Panc1 (cell line): ENCODE results near the gene ARHGEF28. TPM values are rescaled to one million over a fixed set of nuclear protein-coding genes. Genes with fewer than 3 reads are reported as not detected.

Experiments used
- ATAC-seq: fragments of 200-7000 bp; cut with Tn5 transposase; 2 replicates; pipeline ENCODE4 v1.9.1; 2020; ENCODE audit warnings: mild to moderate bottlenecking, moderate library complexity
- BruUV-seq: library from RNA; stranded (reverse); fragments of 400-500 nt; replicated peaks from 2 replicates; lab custom pipeline; 2021; lab: Mats Ljungman, UMichigan
- CTCF ChIA-PET: fragments of 300-600 bp; sonication (Branson Sonifier 250); formaldehyde crosslinking; loops from one replicate; lab custom pipeline; 2022; ENCODE audit warnings: antibody characterized with exemption; lab: Charles Lee
- POLR2A ChIA-PET: fragments of 300-600 bp; sonication (Branson Sonifier 250); formaldehyde crosslinking; loops from one replicate; lab custom pipeline; 2022; ENCODE audit warnings: antibody characterized with exemption; lab: Charles Lee
- DNase-seq: peaks from one replicate; pipeline ENCODE4 v3.0.0-alpha.2; 2010; ENCODE audit warnings: low read depth, low spot score
- H3K27ac ChIP-seq: 2 replicates; pipeline ENCODE4 v1.5.1; 2011; ENCODE audit warnings: mild to moderate bottlenecking, low read length, inconsistent platforms
- H3K27me3 ChIP-seq: fragments of 200-500 bp; sonication (Bioruptor generic); 2 replicates; pipeline ENCODE4 v1.6.0; 2014; ENCODE audit warnings: low read length, inconsistent platforms; ENCODE audit not compliant: control insufficient read depth, insufficient read depth
- H3K36me3 ChIP-seq: fragments of 200-500 bp; sonication (Bioruptor generic); 2 replicates; pipeline ENCODE4 v1.5.1; 2014; ENCODE audit warnings: inconsistent platforms, mild to moderate bottlenecking, low read length, moderate library complexity; ENCODE audit not compliant: control insufficient read depth, insufficient read depth
- H3K4me1 ChIP-seq: 2 replicates; pipeline ENCODE4 v1.5.1; 2011; ENCODE audit warnings: inconsistent platforms, mild to moderate bottlenecking, low read length, moderate library complexity; ENCODE audit not compliant: control insufficient read depth, insufficient read depth
- H3K4me3 ChIP-seq, 2 experiments: 2 replicates each; pipeline ENCODE4 v1.5.1; 2011 to 2012; ENCODE audit warnings: low read depth in 2 of 2, low read length in 2 of 2, mild to moderate bottlenecking in 2 of 2, inconsistent platforms in 1 of 2, moderate library complexity in 1 of 2
- H3K9me3 ChIP-seq: fragments of 200-500 bp; sonication (Bioruptor generic); 2 replicates; pipeline ENCODE4 v1.5.1; 2014; ENCODE audit warnings: low read depth, mild to moderate bottlenecking, inconsistent platforms, low read length, moderate library complexity; ENCODE audit not compliant: control insufficient read depth, insufficient read depth
- POLR2AphosphoS5 ChIP-seq: IDR thresholded peaks from 2 replicates; pipeline ENCODE4 v1.6.1; 2012; ENCODE audit warnings: mild to moderate bottlenecking, low read depth, low read length, moderate library complexity
- SIN3A ChIP-seq: IDR thresholded peaks from 2 replicates; pipeline ENCODE4 v1.6.1; 2012; ENCODE audit warnings: low read depth, mild to moderate bottlenecking, low read length, moderate library complexity, borderline replicate concordance; ENCODE audit not compliant: insufficient read depth
- TCF7L2 ChIP-seq: IDR thresholded peaks from 2 replicates; pipeline ENCODE4 v1.6.1; 2011; ENCODE audit warnings: mild to moderate bottlenecking, low read depth, low read length, inconsistent platforms
- in situ Hi-C: cut with HindIII; loops from 2 replicates; pipeline ENCODE4 v1.10.0; 2016; ENCODE audit warnings: low sequenced_read_pairs, low pct_unique_long_range_greater_than_20kb
- intact Hi-C: fragments of 100-400 bp; cut with micrococcal nuclease; formaldehyde crosslinking; loops from one replicate; pipeline ENCODE4 v1.10.0; 2022; ENCODE audit not compliant: unreplicated experiment
- total RNA-seq: library from RNA; stranded (reverse); gene quantifications from one replicate; pipeline ENCODE4 v1.2.1, GENCODE V29; 2021; ENCODE audit not compliant: unreplicated experiment
- TF ChIP-seq, protein P1 (sequence below): fragments of 450-650 bp; IDR thresholded peaks from 2 replicates; pipeline ENCODE4 v1.5.1; 2017; ENCODE audit warnings: mild to moderate bottlenecking
- TF ChIP-seq, protein P2 (sequence below), 2 experiments: IDR thresholded peaks; 2 replicates each; pipeline ENCODE4 v1.6.1; 2011 to 2012; ENCODE audit warnings: low read depth in 2 of 2, control low read depth in 1 of 2, low read length in 1 of 2, mild to moderate bottlenecking in 1 of 2, moderate library complexity in 1 of 2; ENCODE audit not compliant: insufficient read depth in 1 of 2

ARHGEF28 gene
- total RNA-seq, 1 experiment from 2014 or later = 34.8 TPM

DNA sequence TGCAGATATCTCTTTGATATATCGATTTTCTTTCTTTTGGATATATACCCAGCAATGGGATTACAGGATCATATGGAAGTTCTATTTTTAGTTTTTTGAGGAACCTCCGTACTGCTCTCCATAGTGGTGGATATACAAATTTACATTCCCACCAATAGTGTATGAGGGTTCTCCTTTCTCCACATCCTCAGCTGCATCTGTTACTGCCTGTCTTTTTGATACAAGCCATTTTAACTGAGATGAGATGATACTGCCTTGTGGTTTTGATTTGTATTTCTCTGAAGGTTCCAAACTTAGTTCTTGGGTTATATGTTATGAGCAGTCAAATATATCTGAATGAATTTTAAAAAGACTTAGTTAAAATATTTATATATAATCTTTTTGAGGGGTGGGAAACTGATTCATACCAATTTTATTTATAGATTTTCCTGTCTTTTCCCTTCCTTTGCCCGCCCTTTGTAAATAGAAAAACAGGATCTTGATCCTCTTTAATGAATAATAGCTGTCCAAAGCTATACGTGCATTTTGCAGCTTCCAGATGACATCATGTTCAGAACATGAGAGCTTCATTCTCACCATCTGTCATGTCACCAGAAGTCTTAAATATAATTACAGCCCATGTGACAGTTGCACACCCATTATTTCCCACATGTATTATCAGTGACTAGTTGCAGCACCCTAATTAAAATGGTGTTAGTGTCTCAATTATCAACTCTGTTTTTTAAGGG lies 6.2 kb upstream of the ARHGEF28 start:
- Histone ChIP-seq H3K27me3 (no peaks in the 10 kb centered on the region), H3K36me3 (no peaks in the 10 kb centered on the region), H3K4me1 (peaks cover 22% of the 10 kb centered on the region), H3K9me3 (no peaks in the 10 kb centered on the region), H3K27ac (no peak overlapping the region), H3K4me3 (no peak overlapping the region)
- no peak for DNase-seq
- ChIA-PET POLR2A (no interaction called here), CTCF (no interaction called here)
- BruUV-seq = no TSS peak
- TF ChIP-seq POLR2AphosphoS5 (no peak), SIN3A (no peak), TCF7L2 (no peak)
- TF ChIP-seq, protein P1, sequence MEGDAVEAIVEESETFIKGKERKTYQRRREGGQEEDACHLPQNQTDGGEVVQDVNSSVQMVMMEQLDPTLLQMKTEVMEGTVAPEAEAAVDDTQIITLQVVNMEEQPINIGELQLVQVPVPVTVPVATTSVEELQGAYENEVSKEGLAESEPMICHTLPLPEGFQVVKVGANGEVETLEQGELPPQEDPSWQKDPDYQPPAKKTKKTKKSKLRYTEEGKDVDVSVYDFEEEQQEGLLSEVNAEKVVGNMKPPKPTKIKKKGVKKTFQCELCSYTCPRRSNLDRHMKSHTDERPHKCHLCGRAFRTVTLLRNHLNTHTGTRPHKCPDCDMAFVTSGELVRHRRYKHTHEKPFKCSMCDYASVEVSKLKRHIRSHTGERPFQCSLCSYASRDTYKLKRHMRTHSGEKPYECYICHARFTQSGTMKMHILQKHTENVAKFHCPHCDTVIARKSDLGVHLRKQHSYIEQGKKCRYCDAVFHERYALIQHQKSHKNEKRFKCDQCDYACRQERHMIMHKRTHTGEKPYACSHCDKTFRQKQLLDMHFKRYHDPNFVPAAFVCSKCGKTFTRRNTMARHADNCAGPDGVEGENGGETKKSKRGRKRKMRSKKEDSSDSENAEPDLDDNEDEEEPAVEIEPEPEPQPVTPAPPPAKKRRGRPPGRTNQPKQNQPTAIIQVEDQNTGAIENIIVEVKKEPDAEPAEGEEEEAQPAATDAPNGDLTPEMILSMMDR = no peak
- TF ChIP-seq, protein P2, sequence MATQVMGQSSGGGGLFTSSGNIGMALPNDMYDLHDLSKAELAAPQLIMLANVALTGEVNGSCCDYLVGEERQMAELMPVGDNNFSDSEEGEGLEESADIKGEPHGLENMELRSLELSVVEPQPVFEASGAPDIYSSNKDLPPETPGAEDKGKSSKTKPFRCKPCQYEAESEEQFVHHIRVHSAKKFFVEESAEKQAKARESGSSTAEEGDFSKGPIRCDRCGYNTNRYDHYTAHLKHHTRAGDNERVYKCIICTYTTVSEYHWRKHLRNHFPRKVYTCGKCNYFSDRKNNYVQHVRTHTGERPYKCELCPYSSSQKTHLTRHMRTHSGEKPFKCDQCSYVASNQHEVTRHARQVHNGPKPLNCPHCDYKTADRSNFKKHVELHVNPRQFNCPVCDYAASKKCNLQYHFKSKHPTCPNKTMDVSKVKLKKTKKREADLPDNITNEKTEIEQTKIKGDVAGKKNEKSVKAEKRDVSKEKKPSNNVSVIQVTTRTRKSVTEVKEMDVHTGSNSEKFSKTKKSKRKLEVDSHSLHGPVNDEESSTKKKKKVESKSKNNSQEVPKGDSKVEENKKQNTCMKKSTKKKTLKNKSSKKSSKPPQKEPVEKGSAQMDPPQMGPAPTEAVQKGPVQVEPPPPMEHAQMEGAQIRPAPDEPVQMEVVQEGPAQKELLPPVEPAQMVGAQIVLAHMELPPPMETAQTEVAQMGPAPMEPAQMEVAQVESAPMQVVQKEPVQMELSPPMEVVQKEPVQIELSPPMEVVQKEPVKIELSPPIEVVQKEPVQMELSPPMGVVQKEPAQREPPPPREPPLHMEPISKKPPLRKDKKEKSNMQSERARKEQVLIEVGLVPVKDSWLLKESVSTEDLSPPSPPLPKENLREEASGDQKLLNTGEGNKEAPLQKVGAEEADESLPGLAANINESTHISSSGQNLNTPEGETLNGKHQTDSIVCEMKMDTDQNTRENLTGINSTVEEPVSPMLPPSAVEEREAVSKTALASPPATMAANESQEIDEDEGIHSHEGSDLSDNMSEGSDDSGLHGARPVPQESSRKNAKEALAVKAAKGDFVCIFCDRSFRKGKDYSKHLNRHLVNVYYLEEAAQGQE (IDR thresholded peaks at IDR 0.05; ENCODE audit: insufficient read depth in 1 of 2, low read depth in 2 of 2, low read length in 1 of 2) = no peak
- intact Hi-C loops = no loop called here
- in situ Hi-C loops = no loop called here
- ATAC-seq = no peak

DNA sequence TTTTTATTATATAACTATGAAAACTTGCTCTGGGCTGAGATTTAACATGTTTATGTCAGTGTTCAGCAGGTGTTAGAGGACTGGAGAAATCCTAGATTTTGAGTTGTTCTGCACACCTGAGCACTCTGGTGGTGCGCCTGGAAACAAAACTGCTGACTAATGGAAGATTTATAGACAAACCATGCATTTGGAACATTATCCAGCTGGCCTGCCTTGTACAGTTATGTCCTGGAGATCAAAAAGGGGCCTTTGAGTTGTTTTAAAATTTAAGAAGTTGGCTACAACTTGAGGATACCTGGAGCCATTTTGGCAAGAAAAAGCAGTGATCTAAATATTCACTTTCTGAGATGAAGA lies 5.7 kb upstream of the ARHGEF28 start:
- TF ChIP-seq, protein P1 = no peak
- no peak for TF ChIP-seq POLR2AphosphoS5
- TF ChIP-seq TCF7L2 = no peak
- TF ChIP-seq, protein P2 (IDR thresholded peaks at IDR 0.05; ENCODE audit: insufficient read depth in 1 of 2, low read depth in 2 of 2, low read length in 1 of 2) = no peak
- no peak for TF ChIP-seq SIN3A
- no peak overlapping the region for H3K4me3 ChIP-seq
- H3K9me3 ChIP-seq = no peaks in the 10 kb centered on the region
- no TSS peak for BruUV-seq
- ChIA-PET POLR2A (no interaction called here), CTCF (no interaction called here)
- H3K27ac ChIP-seq = no peak overlapping the region
- no peaks in the 10 kb centered on the region for H3K27me3 ChIP-seq
- in situ Hi-C loops = no loop called here
- H3K4me1 ChIP-seq = peaks cover 27% of the 10 kb centered on the region
- DNase-seq = no peak
- ATAC-seq = no peak
- intact Hi-C loops = no loop called here
- no peaks in the 10 kb centered on the region for H3K36me3 ChIP-seq
